ENCODE data around the gene MGST3. TPM values are rescaled to one million over a fixed set of nuclear protein-coding genes. Genes with fewer than 3 reads are reported as not detected.

Gene MGST3
- total RNA-seq, 1 experiment from 2014 or later: 90.1 TPM

GRCh38 chr1:165688046-165688445, 57.0 kb downstream of the MGST3 start:
- Histone ChIP-seq H3F3A (ENCODE audit: insufficient read depth, low read depth) (no peaks in the 10 kb centered on the region), H4K20me1 (ENCODE audit: insufficient read depth) (no peaks in the 10 kb centered on the region; the same call in 1 of the 2 replicates), H3K4me1 (replicated peaks; ENCODE audit: insufficient read depth) (no peaks in the 10 kb centered on the region), H3K27me3 (ENCODE audit: insufficient read depth, low read depth) (no peaks in the 10 kb centered on the region), H3K9me3 (ENCODE audit: insufficient read depth, low read depth) (no peaks in the 10 kb centered on the region), H3K27ac (no peak overlapping the region), H3K4me2 (no peak overlapping the region), H3K36me3 (ENCODE audit: low read depth) (0 out of 2 replicates have a peak, but pooled peaks cover 6% of the 10 kb centered on the region), H3K4me3 (no peak overlapping the region), H3K79me2 (ENCODE audit: low read depth) (0 out of 2 replicates have a peak, but pooled peaks cover 17% of the 10 kb centered on the region), H3K9me2 (ENCODE audit: insufficient read depth) (no peaks in the 10 kb centered on the region), H2AFZ (no peak overlapping the region)
- no TSS peak for BruUV-seq (replicated peaks)
- no peak for TF ChIP-seq EZH2 (IDR thresholded peaks at IDR 0.05; ENCODE audit: low read depth)
- TF ChIP-seq CTCF (conservative IDR thresholded peaks at IDR 0.05): no peak
- DNase-seq: no peak
- ChIA-PET CTCF (no interaction called here), POLR2A (ENCODE audit: unreplicated experiment) (no interaction called here)
- intact Hi-C loops (cut with micrococcal nuclease; ENCODE audit: unreplicated experiment): no loop called here

- Histone ChIP-seq H3K4me2 (no peak overlapping the region), H3K79me2 (ENCODE audit: low read depth) (peaks cover 33% of the 10 kb centered on the region), H3K9me2 (ENCODE audit: insufficient read depth) (no peaks in the 10 kb centered on the region), H2AFZ (no peak overlapping the region), H4K20me1 (ENCODE audit: insufficient read depth) (no peaks in the 10 kb centered on the region), H3K4me3 (no peak overlapping the region), H3K9me3 (ENCODE audit: insufficient read depth, low read depth) (no peaks in the 10 kb centered on the region), H3K27me3 (ENCODE audit: insufficient read depth, low read depth) (no peaks in the 10 kb centered on the region), H3K27ac (no peak overlapping the region), H3K4me1 (replicated peaks; ENCODE audit: insufficient read depth) (peaks cover 20% of the 10 kb centered on the region), H3F3A (ENCODE audit: insufficient read depth, low read depth) (peaks cover 10% of the 10 kb centered on the region; the same call in 1 of the 2 replicates), H3K36me3 (ENCODE audit: low read depth) (no peaks in the 10 kb centered on the region)
- no TSS peak for BruUV-seq (replicated peaks)
- ChIA-PET POLR2A (ENCODE audit: unreplicated experiment) (interaction anchor here (0.6 kb wide), 1 partner anchor 449 kb away, joined by 3 read pairs; no protein-coding TSS in a partner anchor), CTCF (no interaction called here)
- intact Hi-C loops (cut with micrococcal nuclease; ENCODE audit: unreplicated experiment): loop anchor here (5.0 kb wide), 2 partner anchors 72 to 782 kb away; partner anchors contain the start of gene TMCO1
- no peak for TF ChIP-seq EZH2 (IDR thresholded peaks at IDR 0.05; ENCODE audit: low read depth)
- no peak for TF ChIP-seq CTCF (conservative IDR thresholded peaks at IDR 0.05)
- no peak for DNase-seq
Observed at GRCh38 chr1:165695031-165695430, 64.0 kb downstream of the MGST3 start.

GRCh38 chr1:165696625-165697100, 65.6 kb downstream of the MGST3 start:
- H3K4me2 ChIP-seq: peak overlapping the region; percentile 81
- BruUV-seq (replicated peaks): no TSS peak
- no peaks in the 10 kb centered on the region for H4K20me1 ChIP-seq (ENCODE audit: insufficient read depth)
- H3K4me3 ChIP-seq: peak overlapping the region; percentile 65; the same call in 1 of the 2 replicates
- H3K9me2 ChIP-seq (ENCODE audit: insufficient read depth): no peaks in the 10 kb centered on the region
- DNase-seq: no peak
- intact Hi-C loops (cut with micrococcal nuclease; ENCODE audit: unreplicated experiment): loop anchor here (5.0 kb wide), 2 partner anchors 71 to 781 kb away; partner anchors contain the start of gene TMCO1
- H3F3A ChIP-seq (ENCODE audit: insufficient read depth, low read depth): peaks cover 10% of the 10 kb centered on the region; the same call in 1 of the 2 replicates
- peaks cover 20% of the 10 kb centered on the region for H3K4me1 ChIP-seq (replicated peaks; ENCODE audit: insufficient read depth)
- H3K27me3 ChIP-seq (ENCODE audit: insufficient read depth, low read depth): no peaks in the 10 kb centered on the region
- TF ChIP-seq EZH2 (IDR thresholded peaks at IDR 0.05; ENCODE audit: low read depth): no peak
- no peak for TF ChIP-seq CTCF (conservative IDR thresholded peaks at IDR 0.05)
- no peaks in the 10 kb centered on the region for H3K9me3 ChIP-seq (ENCODE audit: insufficient read depth, low read depth)
- H2AFZ ChIP-seq: no peak overlapping the region
- ChIA-PET POLR2A (ENCODE audit: unreplicated experiment) (no interaction called here), CTCF (no interaction called here)
- H3K27ac ChIP-seq: no peak overlapping the region
- H3K36me3 ChIP-seq (ENCODE audit: low read depth): no peaks in the 10 kb centered on the region
- H3K79me2 ChIP-seq (ENCODE audit: low read depth): peaks cover 30% of the 10 kb centered on the region

Data from PC-9 (cell line).